RWPE1 (cell line): ENCODE data around the gene WNT6.

Source experiments
- CTCF ChIA-PET: fragments of 350-600 bp; sonication (Branson Sonifier 250); formaldehyde crosslinking; extraction: SDS; loops from one replicate; lab custom pipeline; 2021; lab: Yijun Ruan, JAX
- POLR2A ChIA-PET: fragments of 400-600 bp; formaldehyde crosslinking; extraction: SDS; loops from one replicate; lab custom pipeline; 2020; ENCODE audit warnings: antibody characterized with exemption; ENCODE audit not compliant: low non-redundant PET; lab: Yijun Ruan, JAX
- DNase-seq: peaks from one replicate; pipeline ENCODE4 v3.0.0; 2012; ENCODE audit warnings: low spot score
- H3K27ac ChIP-seq: fragments of 450-650 bp; 2 replicates; pipeline ENCODE4 v1.5.1; 2017
- CTCF ChIP-seq: fragments of 450-650 bp; conservative IDR thresholded peaks from 2 replicates; pipeline ENCODE4 v1.5.1; 2017; ENCODE audit warnings: low read depth, mild to moderate bottlenecking

WNT6 gene

GRCh38 chr2:218858671-218859555, 692 bp upstream of the WNT6 start:
- DNase-seq: no peak
- TF ChIP-seq CTCF: no peak
- ChIA-PET POLR2A (no interaction called here), CTCF (interaction anchor here (1.1 to 2.6 kb wide), 3 partner anchors 12 to 198 kb away, joined by 3 to 9 read pairs (median 8); no protein-coding TSS in a partner anchor)
- H3K27ac ChIP-seq: no peak overlapping the region

- H3K27ac ChIP-seq: no peak overlapping the region
- POLR2A ChIA-PET: no interaction called here
- DNase-seq: no peak
- CTCF ChIA-PET: interaction anchor here (0.5 to 1.7 kb wide), 4 partner anchors 10 to 16 kb away, joined by 3 to 8 read pairs (median 3); no protein-coding TSS in a partner anchor
- TF ChIP-seq CTCF: no peak
Measured at GRCh38 chr2:218859988-218860831, 605 bp downstream of the WNT6 start.

GRCh38 chr2:218860950-218861381, 1.4 kb downstream of the WNT6 start:
- H3K27ac ChIP-seq: no peak overlapping the region
- POLR2A ChIA-PET: no interaction called here
- TF ChIP-seq CTCF: no peak
- CTCF ChIA-PET: interaction anchor here (0.5 to 1.2 kb wide), 5 partner anchors 9 to 155 kb away, joined by 3 read pairs; no protein-coding TSS in a partner anchor
- peak; percentile 33 for DNase-seq

- ChIA-PET CTCF (interaction anchor here (0.8 to 1.0 kb wide), 2 partner anchors 140 to 154 kb away, joined by 3 read pairs; no protein-coding TSS in a partner anchor), POLR2A (no interaction called here)
- DNase-seq: no peak
- no peak overlapping the region for H3K27ac ChIP-seq
- no peak for TF ChIP-seq CTCF
Measured at GRCh38 chr2:218861645-218862318, 2.2 kb downstream of the WNT6 start.

- DNase-seq: no peak
- ChIA-PET POLR2A (no interaction called here), CTCF (interaction anchor here (1.8 to 2.2 kb wide), 2 partner anchors 13 to 35 kb away, joined by 7 to 10 read pairs; no protein-coding TSS in a partner anchor)
- TF ChIP-seq CTCF: no peak
- H3K27ac ChIP-seq: no peak overlapping the region
Measured at GRCh38 chr2:218863021-218863520, 3.5 kb downstream of the WNT6 start.
